Measurements from ENCODE around the gene EXOSC7.

The EXOSC7 gene

DNA sequence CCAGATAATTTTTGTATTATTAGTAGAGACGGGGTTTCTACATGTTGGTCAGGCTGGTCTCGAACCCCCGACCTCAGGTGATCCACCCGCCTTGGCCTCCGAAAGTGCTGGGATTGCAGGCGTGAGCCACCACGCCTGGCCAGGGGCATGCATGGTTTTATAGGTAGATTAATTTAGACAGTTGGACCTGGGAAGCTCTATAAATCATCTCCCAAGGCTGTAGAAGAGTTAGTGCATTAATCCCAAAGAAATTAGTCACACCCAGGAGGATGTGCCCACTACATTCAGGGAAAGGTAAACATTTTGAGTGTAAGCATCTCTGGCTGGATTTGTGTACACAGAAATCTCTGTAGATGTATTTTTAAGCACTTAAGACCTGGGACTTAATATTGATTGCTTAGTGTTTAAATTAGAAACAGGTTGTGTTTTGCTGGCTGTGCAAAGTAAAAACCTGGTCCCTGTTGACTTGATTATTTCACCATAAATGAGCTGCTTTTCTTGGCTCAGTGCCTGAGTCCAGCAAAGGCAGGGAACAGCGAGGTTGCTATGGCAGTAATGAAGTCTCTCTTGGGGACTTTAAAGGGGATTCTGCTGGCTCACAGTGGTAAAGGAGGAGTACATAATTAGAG is 19.2 kb downstream of the EXOSC7 start:
- no peak for FAIRE-seq

DNA sequence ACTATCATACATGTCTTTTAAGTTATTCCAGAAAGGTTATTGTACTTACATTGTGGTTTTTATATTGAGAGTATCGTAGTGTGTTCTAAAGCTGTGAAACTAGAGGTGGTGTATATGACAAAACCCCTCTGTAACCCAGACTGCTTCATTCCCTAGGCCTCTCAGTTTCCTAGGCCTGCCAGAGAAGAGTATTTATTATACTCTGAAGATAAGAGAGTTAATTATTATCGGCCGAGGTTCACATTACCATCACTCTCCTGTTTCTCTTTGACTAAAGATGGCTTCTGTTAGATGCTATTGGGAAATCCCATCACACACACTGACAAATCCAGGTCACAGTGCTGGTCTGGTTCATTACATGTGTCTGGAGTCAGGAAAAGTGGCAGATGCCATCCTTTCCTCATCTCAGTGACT is 20.5 kb downstream of the EXOSC7 start:
- FAIRE-seq, result no peak

DNA sequence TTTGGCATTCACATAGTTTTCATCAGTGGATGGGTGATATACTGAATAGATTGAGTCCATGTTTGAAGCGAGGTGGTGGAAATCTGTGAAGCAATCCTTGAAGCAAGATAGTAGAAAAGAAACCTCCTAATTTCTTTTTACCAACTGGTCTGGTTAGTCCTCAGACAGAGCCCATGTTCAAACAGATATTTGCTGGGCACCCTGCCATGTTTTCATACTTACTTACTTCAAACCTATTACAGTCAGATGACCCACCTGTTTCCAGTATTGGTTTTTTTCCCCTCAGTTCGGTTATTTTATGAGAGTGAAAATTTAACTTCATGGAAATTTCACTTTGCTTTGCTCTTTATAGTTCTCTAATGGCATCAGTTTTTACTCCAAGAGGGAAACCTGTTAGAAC is 23.7 kb downstream of the EXOSC7 start:
- FAIRE-seq, result no peak

DNA sequence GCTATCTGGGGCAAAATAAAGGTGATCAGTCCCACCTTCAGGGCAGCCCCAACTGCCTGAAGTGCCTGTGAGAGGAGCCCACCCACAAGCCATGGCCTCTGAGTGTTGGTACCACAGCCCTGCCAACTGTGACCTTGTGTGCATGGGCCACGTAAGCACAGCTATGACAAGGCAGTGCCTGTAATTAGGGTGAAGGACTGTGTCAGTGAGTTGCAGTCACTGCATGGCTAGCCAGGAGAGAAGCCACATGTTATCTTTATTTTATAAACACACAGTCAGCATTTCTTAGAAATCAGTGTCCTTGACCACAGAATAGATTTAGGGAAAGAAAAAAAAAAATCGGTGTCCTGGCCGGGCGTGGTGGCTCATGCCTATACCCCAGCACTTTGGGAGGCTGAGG is 24.8 kb downstream of the EXOSC7 start:
- no peak for FAIRE-seq

DNA sequence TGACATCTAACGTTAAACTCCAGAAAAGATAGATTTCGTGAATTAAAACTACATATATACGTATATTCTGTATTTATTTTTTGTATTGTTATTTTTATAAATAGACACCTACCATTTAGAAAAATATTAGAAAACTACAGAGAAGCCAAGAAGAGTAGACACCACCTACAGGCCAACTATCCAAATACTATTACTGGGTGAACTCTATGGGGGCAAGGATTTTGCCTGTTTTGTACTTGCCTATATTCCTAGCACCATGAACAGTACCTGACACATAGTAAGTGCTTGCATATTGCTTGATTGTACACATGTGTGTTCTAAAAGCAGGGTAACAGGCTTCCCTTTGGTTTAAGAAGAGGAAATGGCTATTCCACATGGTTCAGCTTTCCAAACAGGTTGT is 25.7 kb downstream of the EXOSC7 start:
- no peak for FAIRE-seq

DNA sequence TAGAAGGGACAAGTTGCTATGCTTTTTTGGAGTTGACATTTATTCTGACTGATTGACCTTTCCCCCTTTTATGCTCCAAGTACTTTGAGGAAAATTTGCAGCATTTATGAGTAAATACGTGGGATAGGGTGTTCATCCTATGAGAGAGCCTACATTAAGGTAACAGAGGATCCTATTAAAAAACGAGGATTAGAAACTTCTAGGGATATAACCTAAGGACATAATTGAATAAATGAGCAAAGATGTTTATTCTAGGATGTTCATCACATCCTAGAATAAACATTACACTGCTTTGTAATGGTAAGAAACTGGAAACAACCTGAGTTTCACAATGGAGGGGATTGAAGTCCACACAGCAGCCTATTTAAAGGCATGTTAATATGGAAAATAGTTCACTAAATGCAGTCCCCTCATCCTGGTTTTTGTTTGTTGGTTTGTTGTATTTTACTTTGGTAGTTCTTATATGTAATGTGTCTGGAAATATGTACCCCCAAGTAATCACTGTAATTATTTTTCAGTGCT is 26.2 kb downstream of the EXOSC7 start:
- no peak for FAIRE-seq

DNA sequence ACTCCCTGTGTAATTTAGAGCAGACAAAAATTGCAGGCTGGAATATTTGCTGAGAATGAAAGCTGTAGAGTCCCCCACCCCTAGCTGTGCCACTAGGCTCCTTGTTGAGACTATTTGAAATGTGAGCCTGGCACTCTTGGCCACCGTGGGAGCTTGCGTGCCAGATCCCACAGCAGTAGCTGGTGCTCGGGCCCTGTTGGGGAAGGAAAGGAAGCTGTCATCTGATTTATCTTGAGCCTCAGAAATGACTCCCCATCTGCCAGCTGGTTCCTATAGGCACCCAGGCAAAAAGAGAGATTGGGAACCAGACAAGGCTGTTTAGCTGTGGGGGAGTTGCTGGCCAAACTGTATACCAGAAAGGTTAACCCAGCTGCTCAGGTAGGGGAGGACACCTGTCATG is 26.7 kb downstream of the EXOSC7 start:
- no peak for FAIRE-seq

DNA sequence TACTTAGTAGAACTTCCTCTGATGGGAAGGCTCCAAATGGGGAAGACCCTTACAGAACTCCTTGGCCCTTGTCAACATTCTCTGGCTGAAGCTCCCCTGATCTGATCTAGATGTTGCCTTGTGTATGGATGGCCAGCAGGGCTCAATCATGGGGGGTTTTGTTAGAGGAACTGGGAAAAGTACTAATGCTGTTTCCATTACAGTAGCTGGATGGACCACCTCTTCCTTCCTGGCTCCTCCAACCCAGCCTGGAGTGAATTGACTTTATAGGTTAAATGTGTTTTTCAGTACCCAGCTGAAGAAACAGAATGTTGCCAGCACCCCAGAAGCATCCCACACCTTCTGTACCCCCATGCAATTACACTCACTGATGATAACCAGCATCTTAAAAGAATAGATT is 27.4 kb downstream of the EXOSC7 start:
- FAIRE-seq, result no peak

DNA sequence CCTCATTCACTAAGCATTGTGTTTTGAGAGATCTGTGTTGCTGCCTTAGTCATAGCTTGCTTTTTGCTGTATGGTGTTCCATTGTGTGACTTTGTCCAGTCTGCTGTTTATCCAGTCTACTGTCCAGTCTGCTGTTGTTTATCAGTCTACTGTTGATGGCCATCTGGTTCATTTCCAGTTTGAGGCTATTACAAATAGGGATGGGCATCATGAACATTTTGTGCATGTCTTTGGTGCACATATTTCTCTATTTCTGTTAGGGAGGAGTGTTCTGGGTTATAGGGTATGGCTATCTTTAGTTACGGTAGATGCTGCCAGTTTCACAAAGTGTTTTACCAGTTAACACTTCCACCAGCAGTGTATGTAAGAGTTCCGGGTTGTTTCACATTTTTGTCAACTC is 27.8 kb downstream of the EXOSC7 start:
- no peak for FAIRE-seq

DNA sequence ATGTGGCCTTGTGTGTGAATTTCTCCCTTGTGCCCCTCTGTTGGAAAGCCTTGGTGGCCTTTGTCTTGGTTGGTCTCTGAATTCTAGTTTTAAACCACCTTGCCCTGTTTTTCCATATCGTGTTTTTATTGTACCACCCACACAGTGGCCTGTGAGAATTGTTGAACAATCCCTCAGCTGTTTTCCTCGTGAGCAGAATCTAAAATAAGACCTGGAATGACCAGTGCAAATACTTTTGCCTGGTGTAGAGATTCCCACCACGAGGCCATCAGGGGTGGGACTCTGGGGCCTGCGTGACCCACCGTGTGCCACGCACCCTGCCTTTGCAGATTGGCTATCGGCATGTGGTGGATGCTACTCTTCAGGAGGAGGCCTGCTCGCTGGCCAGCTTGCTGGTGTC is 31.0 kb downstream of the EXOSC7 start:
- FAIRE-seq, result no peak

DNA sequence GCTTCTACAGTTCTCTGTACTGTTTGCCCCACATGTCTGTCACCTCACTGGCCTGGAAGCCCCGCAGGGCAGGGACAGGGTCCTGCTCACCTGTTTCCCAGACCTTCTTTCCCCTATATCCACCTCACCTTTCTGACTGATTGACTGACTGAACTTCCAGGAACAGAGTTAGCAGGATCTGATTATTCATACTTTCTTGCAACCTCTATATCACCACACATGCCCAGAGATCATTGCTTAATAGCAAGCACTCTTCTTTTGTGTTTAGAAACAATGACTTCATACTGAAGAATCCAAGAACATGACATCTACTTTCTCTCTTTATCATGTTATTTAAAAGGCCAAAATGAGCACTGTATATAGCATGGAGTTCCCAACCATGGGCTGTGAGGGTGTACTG is 32.1 kb downstream of the EXOSC7 start:
- no peak for FAIRE-seq

DNA sequence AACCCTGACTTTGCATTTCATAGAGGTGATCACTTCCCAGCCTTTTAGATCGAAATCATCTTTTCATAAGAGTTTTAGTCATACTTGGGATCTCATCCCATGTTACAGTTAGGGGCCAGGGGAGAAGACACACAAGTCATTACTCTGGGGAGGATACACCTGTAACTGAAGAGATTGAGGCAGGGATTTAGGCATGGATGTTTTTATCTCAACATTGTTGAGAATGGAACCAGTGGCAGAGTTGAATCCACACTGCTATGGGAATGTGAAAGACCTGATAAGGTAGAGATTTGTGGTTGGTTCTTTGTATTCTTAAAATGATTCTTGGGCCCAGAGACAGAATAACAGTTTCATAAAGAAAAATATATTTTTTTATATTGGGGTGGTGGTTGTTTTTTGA is 33.8 kb downstream of the EXOSC7 start:
- FAIRE-seq, result no peak

DNA sequence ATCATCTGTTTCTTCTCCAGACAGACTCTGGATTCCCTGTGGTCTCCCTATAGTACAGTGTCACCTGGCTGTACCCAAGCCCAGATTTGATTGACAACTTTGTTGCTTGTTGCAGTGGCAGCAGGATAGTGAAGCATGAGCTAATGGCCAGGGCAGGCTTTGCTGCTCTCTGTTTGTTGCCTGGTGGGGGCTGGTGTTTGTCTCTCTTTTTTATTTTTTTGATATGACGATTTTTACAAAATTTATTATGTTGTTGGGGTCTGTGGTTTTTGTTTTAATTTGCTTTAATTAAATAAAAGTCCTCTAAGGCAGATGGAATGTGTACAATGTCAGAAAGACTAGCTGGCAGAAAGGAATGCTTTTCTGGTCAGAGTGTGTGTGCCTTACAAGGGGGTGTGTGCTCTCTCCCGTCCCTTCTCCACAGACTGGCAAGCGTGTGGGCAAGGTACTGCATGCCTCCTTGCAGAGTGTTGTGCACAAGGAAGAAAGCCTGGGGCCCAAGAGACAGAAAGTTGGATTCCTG is 34.8 kb downstream of the EXOSC7 start:
- FAIRE-seq, result no peak

DNA sequence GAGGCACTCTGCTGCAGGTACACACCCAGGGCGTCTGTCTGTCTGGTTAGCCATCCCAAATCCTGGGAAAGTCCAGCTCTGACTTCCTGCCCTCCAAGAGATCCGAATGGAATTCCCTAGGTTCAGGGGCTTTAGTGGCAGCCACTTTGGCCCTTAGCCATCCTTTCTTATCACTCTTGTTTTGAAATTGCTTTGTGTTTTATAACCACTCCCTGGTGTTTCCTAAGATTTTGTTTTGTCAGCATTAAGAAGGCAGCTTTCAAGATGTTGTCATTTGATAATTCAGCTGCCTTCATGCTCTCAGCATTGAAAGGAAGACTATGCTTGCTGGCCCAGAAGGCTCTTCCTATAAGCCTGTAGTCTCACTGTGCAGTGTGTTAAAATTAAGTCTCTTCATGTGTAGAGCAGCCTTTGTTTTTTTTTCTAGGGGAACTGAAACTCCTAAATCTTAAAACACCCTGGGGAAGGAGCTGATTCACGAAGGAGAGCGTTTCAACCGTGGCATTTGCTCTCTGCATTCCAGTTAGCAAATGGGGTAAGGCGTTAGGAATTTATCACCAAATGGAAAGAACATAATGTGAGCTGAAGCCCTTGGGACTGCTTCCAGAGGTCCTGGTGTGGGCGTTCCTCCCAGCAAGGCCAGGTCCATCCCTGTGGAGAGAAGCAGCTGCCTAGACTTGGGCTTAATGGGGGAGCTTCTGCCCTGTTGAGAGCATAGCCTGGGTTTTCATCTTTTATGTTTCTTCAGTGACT is 35.9 kb downstream of the EXOSC7 start:
- no peak for FAIRE-seq

DNA sequence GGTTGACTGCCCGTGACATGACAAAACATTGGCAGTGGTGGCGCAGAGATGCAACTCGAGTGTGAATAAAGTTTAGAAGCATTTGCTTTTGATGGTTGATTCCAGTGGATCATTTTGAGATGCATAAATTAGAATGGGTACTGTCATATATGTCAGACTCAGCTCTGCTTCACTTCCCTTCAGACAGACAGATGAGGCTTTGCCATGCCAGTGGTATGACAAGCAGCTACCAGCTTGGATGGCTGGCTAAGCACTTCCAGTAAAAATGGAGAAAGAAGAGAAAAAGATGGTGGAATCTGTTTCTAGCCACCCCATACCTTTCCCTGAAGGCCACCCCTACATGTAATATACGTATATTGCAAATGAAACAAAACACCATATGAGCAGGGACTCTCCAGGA is 36.5 kb downstream of the EXOSC7 start:
- no peak for FAIRE-seq

DNA sequence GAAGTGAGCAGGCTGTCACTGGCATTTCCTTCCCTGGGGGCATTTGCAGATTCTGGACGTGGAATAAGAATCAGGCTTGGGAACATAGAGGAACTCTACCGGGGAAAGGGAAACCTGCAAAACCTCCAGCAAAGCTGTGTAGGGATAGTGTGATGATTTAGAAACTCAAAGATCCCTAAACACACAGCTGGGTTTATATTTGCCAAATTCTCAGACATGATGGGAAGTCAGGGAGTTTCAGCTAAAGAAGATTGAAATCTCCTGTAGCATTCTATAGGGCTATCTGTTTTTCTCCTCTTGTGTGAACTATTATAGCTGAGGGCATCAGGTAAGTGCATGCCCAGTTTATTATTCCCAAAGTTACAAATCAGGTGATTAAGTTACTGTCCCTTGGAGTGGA is 40.9 kb downstream of the EXOSC7 start:
- no peak for FAIRE-seq

DNA sequence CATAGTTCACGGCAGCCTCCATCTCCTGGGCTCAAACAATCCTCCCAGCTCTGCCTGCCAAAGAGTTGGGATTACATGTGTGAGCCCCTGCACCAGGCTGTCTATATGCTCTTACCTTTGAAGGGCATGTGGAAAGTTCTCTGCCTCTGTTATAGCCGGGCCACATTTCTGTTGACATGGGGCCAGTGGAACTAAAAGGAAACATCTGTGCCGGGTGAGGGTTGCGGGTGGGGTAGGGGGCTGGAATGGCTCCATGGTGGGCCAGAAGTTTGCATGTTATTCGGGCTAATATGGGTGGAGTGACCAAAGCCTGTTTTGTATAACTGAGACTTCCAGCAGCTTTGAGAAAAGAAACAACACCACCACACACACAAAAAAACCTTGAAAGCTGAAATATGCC is 41.8 kb downstream of the EXOSC7 start:
- no peak for FAIRE-seq

DNA sequence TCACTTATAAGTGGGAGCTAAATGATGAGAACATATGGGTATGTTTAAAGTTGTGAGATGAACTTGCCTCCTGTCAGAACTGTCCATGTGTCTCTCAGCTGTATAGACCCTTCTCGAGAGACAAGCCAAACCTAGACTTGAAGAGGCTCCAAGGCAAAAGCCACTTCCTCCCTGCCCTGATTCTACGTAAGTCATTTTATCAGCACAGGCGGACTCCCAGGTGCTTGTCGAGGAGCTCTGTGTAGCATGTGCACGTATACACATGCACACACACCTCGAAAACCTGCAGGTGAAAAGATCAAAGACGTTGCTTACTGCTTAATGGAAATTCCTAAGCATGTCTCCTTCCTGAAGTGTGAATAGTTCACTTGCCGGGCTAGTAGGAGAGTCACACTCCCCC is 44.5 kb downstream of the EXOSC7 start:
- no peak for FAIRE-seq

DNA sequence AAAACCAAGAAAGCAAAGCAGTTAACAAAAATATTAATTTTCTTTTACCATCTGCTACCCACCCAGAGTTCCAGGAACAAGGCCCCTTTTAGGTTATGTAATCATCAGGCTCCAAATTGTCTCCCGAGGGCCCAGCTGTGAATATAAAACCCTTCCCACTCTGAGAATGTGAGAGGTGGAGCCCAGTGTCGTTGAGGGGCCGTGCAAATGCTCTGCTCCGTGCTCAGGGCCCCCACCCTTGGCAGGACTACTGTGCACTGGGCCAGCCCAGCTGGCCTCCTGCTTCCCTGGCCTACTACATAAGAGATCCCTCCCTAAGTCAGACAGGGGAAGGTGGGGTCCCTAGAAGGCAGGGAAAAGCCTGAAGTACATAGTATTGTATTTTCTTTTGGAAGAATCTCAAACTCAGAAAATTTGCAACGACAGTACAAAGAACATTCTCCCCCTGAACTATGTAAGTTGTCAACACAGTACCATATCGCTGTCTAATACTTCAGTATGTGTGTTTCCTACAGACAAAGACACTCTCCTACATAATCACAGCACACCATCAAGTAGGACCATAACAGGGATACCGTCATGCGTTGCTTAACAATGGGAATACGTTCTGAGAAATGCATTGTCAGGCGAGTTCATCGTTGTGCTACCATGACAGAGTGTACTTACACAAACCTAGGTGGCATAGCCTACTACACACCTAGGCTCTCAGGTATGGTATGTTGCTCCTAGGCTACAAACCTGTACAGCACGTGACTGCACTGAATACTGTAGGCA is 45.7 kb downstream of the EXOSC7 start:
- FAIRE-seq, result no peak

DNA sequence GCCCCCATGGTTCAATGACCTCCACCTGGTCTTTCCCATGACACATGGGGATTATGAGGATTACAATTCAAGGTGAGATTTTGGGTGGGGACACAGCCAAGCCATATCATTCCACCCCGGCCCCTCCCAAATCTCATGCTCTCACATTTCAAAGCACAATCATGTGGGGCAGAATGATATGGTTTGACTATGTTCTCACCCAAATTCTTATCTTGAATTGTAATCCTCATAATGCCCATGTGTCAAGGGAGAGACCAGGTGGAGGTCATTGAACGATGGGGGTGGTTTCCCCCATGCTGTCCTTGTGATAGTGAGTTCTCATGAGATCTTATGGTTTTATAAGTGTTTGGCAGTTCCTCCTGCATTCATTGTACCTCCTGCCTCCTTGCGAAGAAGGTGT is 47.6 kb downstream of the EXOSC7 start:
- no peak for FAIRE-seq

DNA sequence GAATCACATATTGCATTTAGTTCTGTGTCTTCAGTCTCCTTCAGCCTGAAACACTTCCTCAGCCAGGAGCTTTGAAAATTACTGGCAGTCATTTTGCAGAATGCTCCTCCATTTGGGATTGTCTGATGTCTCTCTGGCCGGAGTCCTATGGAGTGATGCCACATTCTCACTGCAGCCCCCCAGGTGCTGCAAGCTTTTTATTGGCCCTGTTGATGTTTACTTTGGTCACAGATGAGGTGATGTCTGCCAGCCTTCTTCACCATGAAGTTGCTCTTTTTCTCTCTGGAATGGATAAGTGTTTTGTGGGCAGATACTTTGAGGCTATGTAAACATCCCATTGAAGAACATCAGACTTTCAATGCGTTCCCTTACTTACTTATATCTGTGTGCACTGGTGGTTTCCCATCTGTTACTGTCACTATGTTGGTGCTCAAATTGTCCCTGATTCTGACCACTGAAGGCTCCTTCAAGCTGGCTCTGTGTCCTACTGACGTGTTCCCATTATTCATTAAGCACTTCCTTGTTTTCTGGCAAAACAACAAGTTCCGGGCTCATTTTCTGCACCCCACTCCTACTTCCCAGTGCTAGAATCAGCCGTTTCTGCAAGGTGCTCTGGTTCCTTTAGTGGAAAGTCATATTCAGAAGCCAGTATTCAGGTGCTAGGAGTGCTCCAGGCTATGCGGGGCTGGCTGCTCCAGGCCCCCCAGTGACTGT is 48.7 kb downstream of the EXOSC7 start:
- no peak for FAIRE-seq

DNA sequence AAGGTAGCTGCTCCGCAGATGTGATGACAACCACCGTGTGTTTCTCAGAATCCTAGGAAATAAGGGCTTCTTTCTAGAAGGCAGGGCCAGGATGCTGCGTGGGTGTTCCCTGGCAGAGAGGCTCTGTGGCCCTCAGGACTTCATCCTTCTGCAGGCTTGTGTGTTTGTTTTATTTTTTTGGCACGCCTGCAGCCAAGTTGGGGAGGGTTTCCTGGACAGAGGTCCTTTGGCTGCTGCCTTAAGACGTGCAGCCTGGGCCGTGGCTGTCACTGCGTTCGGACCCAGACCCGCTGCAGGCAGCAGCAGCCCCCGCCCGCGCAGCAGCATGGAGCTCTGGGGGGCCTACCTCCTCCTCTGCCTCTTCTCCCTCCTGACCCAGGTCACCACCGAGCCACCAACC is 50.0 kb downstream of the EXOSC7 start, which contains the start of gene CLEC3B:
Gene CLEC3B (plus strand): TSS at position 266 of the 400 bp plus-strand sequence. CDS start 60 bp downstream, at position 326.
- FAIRE-seq, result no peak

DNA sequence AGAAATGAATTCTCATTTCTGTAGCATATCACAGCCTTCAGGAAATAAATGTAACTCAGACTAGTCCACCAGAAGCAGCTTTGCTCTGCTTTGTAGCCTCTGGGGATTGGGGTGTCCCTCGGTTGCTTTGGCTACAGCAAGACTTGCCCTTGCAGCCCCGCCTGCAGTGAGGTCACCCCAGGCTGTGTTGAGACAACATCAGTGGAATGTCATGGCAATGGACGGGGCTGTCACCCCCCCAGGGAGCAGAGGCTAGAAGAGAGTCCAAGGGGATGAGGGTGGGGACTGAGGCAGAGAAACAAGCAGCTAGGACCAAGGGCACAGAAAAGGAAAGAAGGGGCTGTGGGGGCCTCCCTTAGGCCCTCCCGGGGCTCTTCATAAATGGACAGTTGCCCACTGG is 50.9 kb downstream of the EXOSC7 start:
- no peak for FAIRE-seq
